Fibroblast of the conjunctiva (primary cell): Measurements from ENCODE around the gene RTL10.

Source experiments
- DNase-seq: peaks from one replicate; pipeline ENCODE4 v3.0.0-alpha.2; 2010; ENCODE audit warnings: low read depth

The RTL10 gene

GRCh38 chr22:19854778-19855503 is at the start of gene RTL10, which contains the start of gene GNB1L:
Gene RTL10, minus strand, starts transcription at chr22:19854874. Its CDS starts 2,613 bp downstream, at chr22:19852261.
Gene GNB1L, minus strand, starts transcription at chr22:19854874. Its CDS starts 33,519 bp downstream, at chr22:19821355.
- peak; percentile 92 for DNase-seq

- DNase-seq: no peak
These were observed 49.6 kb upstream of the RTL10 start for GRCh38 chr22:19904174-19904856.

- no peak for DNase-seq
These were observed 48.8 kb upstream of the RTL10 start for GRCh38 chr22:19903513-19903912.

GRCh38 chr22:19903031-19903430 is 48.4 kb upstream of the RTL10 start:
- DNase-seq: no peak

- no peak for DNase-seq
These were observed 47.6 kb upstream of the RTL10 start for GRCh38 chr22:19902245-19902715.

GRCh38 chr22:19901577-19902244 is 47.0 kb upstream of the RTL10 start:
- no peak for DNase-seq

GRCh38 chr22:19900707-19901436 is 46.2 kb upstream of the RTL10 start:
- DNase-seq: no peak

GRCh38 chr22:19898831-19899567 is 44.3 kb upstream of the RTL10 start:
- no peak for DNase-seq

- DNase-seq: no peak
These were observed 43.5 kb upstream of the RTL10 start for GRCh38 chr22:19898145-19898544.

GRCh38 chr22:19897726-19898125 is 43.1 kb upstream of the RTL10 start:
- no peak for DNase-seq

GRCh38 chr22:19896665-19897355 is 42.1 kb upstream of the RTL10 start:
- no peak for DNase-seq

- no peak for DNase-seq
These were observed 40.6 kb upstream of the RTL10 start for GRCh38 chr22:19895160-19895849.

GRCh38 chr22:19893363-19893762 is 38.7 kb upstream of the RTL10 start:
- no peak for DNase-seq

GRCh38 chr22:19892925-19893324 is 38.3 kb upstream of the RTL10 start:
- DNase-seq: no peak

GRCh38 chr22:19892257-19892879 is 37.7 kb upstream of the RTL10 start:
- DNase-seq: no peak

GRCh38 chr22:19891317-19892256 is 36.9 kb upstream of the RTL10 start:
- DNase-seq: no peak

- DNase-seq: no peak
These were observed 36.0 kb upstream of the RTL10 start for GRCh38 chr22:19890502-19891316.

- DNase-seq: no peak
These were observed 35.3 kb upstream of the RTL10 start for GRCh38 chr22:19889951-19890350.
